Adrenal gland (tissue), 5 donors: ENCODE results near the gene DSG4.

Experiments
- POLR2A ChIP-seq, 2 donors: fragments of 450-650 bp; IDR thresholded peaks; one replicate each; pipeline ENCODE4 v1.6.1; 2017; ENCODE audit warnings: antibody characterized with exemption in 2 of 2, mild to moderate bottlenecking in 2 of 2, moderate library complexity in 1 of 2
- TF ChIP-seq, protein P1 (sequence below), 6 experiments: fragments of 450-650 bp in 4 of 6; fragments of 200-600 bp in 2 of 6; sonication (generic) in 1 of 6; IDR thresholded peaks; 1 replicate in 5 of 6; 2 replicates in 1 of 6; pipeline versions ENCODE4 v1.5.1 to v1.8.0; 2016 to 2021; ENCODE audit warnings: antibody characterized with exemption in 6 of 6, mild to moderate bottlenecking in 2 of 6, moderate library complexity in 1 of 6
- donor health status: DM: no; HTN: no; CAD: no.

DNA sequence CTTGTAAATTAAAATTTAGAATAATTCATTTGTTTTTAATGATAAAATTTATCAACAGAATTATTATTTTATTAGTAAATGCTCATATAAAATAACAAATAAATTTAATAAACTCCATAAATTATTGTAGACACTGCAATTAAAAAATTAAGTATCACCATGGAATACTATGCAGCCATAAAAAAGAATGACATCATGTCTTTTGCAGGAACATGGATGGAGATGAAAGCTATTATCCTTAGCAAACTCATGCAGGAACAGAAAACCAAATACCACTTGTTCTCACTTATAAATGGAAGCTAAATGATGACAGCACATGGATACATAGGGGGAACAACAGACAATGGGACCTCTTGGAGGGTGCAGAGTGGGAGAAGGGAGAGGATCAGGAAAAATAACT lies 41.3 kb downstream of the DSG4 start:
- no peak for TF ChIP-seq POLR2A (IDR thresholded peaks at IDR 0.05)
- TF ChIP-seq, protein P1, sequence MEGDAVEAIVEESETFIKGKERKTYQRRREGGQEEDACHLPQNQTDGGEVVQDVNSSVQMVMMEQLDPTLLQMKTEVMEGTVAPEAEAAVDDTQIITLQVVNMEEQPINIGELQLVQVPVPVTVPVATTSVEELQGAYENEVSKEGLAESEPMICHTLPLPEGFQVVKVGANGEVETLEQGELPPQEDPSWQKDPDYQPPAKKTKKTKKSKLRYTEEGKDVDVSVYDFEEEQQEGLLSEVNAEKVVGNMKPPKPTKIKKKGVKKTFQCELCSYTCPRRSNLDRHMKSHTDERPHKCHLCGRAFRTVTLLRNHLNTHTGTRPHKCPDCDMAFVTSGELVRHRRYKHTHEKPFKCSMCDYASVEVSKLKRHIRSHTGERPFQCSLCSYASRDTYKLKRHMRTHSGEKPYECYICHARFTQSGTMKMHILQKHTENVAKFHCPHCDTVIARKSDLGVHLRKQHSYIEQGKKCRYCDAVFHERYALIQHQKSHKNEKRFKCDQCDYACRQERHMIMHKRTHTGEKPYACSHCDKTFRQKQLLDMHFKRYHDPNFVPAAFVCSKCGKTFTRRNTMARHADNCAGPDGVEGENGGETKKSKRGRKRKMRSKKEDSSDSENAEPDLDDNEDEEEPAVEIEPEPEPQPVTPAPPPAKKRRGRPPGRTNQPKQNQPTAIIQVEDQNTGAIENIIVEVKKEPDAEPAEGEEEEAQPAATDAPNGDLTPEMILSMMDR (IDR thresholded peaks at IDR 0.05) = no peak
